ENCODE results near the gene TRAPPC3L. TPM values are rescaled to one million over a fixed set of nuclear protein-coding genes. Genes with fewer than 3 reads are reported as not detected.

Gene TRAPPC3L
- total RNA-seq, 1 donor from 2014 or later = not detected

GRCh38 chr6:116485559-116486184 lies 59.8 kb downstream of the TRAPPC3L start:
- ATAC-seq = no peak
- intact Hi-C loops (cut with DNase I) = no loop called here
- DNase-seq (ENCODE audit: missing footprints) = no peak

- no peak for DNase-seq (ENCODE audit: missing footprints)
- no peak for ATAC-seq
- intact Hi-C loops (cut with DNase I) = no loop called here
Measured at GRCh38 chr6:116483616-116484015, 61.9 kb downstream of the TRAPPC3L start.

- intact Hi-C loops (cut with DNase I) = no loop called here
- ATAC-seq (no peak), DNase-seq (ENCODE audit: missing footprints) (no peak)
Measured at GRCh38 chr6:116482780-116483179, 62.7 kb downstream of the TRAPPC3L start.

- DNase-seq (ENCODE audit: missing footprints) (no peak), ATAC-seq (peak; percentile 59)
- intact Hi-C loops (cut with DNase I) = no loop called here
Measured at GRCh38 chr6:116476002-116476678, 69.3 kb downstream of the TRAPPC3L start.

- DNase-seq (ENCODE audit: missing footprints) (no peak), ATAC-seq (no peak)
- intact Hi-C loops (cut with DNase I) = no loop called here
Measured at GRCh38 chr6:116475141-116475540, 70.3 kb downstream of the TRAPPC3L start.

GRCh38 chr6:116472706-116473105 lies 72.8 kb downstream of the TRAPPC3L start:
- ATAC-seq = no peak
- no peak for DNase-seq (ENCODE audit: missing footprints)
- intact Hi-C loops (cut with DNase I) = no loop called here

- ATAC-seq (no peak), DNase-seq (ENCODE audit: missing footprints) (no peak)
- intact Hi-C loops (cut with DNase I) = no loop called here
Measured at GRCh38 chr6:116471531-116471930, 74.0 kb downstream of the TRAPPC3L start.

GRCh38 chr6:116468293-116468692 lies 77.2 kb downstream of the TRAPPC3L start:
- peak; percentile 72 for ATAC-seq
- DNase-seq (ENCODE audit: missing footprints) = no peak
- intact Hi-C loops (cut with DNase I) = no loop called here

- no peak for ATAC-seq
- no peak for DNase-seq (ENCODE audit: missing footprints)
- intact Hi-C loops (cut with DNase I) = no loop called here
Measured at GRCh38 chr6:116467514-116467913, 78.0 kb downstream of the TRAPPC3L start.

- DNase-seq (ENCODE audit: missing footprints) (no peak), ATAC-seq (no peak)
- intact Hi-C loops (cut with DNase I) = no loop called here
Measured at GRCh38 chr6:116467096-116467495, 78.4 kb downstream of the TRAPPC3L start.

- ATAC-seq = no peak
- intact Hi-C loops (cut with DNase I) = no loop called here
- no peak for DNase-seq (ENCODE audit: missing footprints)
Measured at GRCh38 chr6:116465246-116465645, 80.2 kb downstream of the TRAPPC3L start.

- DNase-seq (ENCODE audit: missing footprints) (no peak), ATAC-seq (no peak)
- intact Hi-C loops (cut with DNase I) = no loop called here
Measured at GRCh38 chr6:116463301-116463700, 82.2 kb downstream of the TRAPPC3L start.

GRCh38 chr6:116461932-116462885 lies 83.3 kb downstream of the TRAPPC3L start:
- DNase-seq (ENCODE audit: missing footprints) (peak; percentile 91), ATAC-seq (peak; percentile 63)
- intact Hi-C loops (cut with DNase I) = no loop called here

GRCh38 chr6:116461331-116461931 lies 84.1 kb downstream of the TRAPPC3L start, which contains the start of gene CALHM6:
CALHM6 (plus strand) TSS chr6:116461375; CDS start chr6:116461930, 555 bp downstream.
- DNase-seq (ENCODE audit: missing footprints) = no peak
- ATAC-seq = peak; percentile 19
- intact Hi-C loops (cut with DNase I) = no loop called here

- DNase-seq (ENCODE audit: missing footprints) (no peak), ATAC-seq (no peak)
- intact Hi-C loops (cut with DNase I) = no loop called here
Measured at GRCh38 chr6:116459927-116460326, 85.6 kb downstream of the TRAPPC3L start.

GRCh38 chr6:116458264-116458663 lies 87.2 kb downstream of the TRAPPC3L start:
- ATAC-seq (no peak), DNase-seq (ENCODE audit: missing footprints) (no peak)
- intact Hi-C loops (cut with DNase I) = no loop called here

- ATAC-seq = no peak
- intact Hi-C loops (cut with DNase I) = no loop called here
- DNase-seq (ENCODE audit: missing footprints) = no peak
Measured at GRCh38 chr6:116456927-116457326, 88.6 kb downstream of the TRAPPC3L start.

GRCh38 chr6:116456106-116456505 lies 89.4 kb downstream of the TRAPPC3L start:
- DNase-seq (ENCODE audit: missing footprints) = no peak
- no peak for ATAC-seq
- intact Hi-C loops (cut with DNase I) = no loop called here

- DNase-seq (ENCODE audit: missing footprints) = no peak
- no peak for ATAC-seq
- intact Hi-C loops (cut with DNase I) = no loop called here
Measured at GRCh38 chr6:116452531-116452930, 93.0 kb downstream of the TRAPPC3L start.

Measured in Right ventricle myocardium inferior (tissue), 1 donor.